OCI-LY1 (cell line): Measurements from ENCODE around the gene CPD.

Source experiments
- H2AFZ ChIP-seq: fragments of 200-600 bp; sonication (generic), shearing (Covaris generic); 2 replicates; pipeline ENCODE4 v1.6.0; 2014; ENCODE audit warnings: antibody characterized with exemption, mild to moderate bottlenecking, low read length
- H3F3A ChIP-seq: fragments of 200-600 bp; sonication (generic), shearing (Covaris generic); 2 replicates; pipeline ENCODE4 v1.6.0; 2014; ENCODE audit warnings: mild to moderate bottlenecking, antibody characterized with exemption, low read length, moderate library complexity; ENCODE audit not compliant: insufficient read depth
- H3K27ac ChIP-seq: fragments of 200-600 bp; sonication (generic); 2 replicates; pipeline ENCODE4 v1.5.1; 2014; ENCODE audit warnings: low read length, mixed run types, mild to moderate bottlenecking, low read depth; ENCODE audit not compliant: poor library complexity, severe bottlenecking
- H3K27me3 ChIP-seq: fragments of 200-600 bp; sonication (generic); 2 replicates; pipeline ENCODE4 v1.6.0; 2014; ENCODE audit warnings: antibody characterized with exemption, mild to moderate bottlenecking, low read length, moderate library complexity; ENCODE audit not compliant: insufficient read depth
- H3K36me3 ChIP-seq: fragments of 200-600 bp; sonication (generic); 2 replicates; pipeline ENCODE4 v1.6.1; 2014; ENCODE audit warnings: mild to moderate bottlenecking, antibody characterized with exemption, low read length, moderate library complexity, mixed read lengths; ENCODE audit not compliant: insufficient read depth
- H3K4me1 ChIP-seq: fragments of 200-600 bp; sonication (generic); 2 replicates; pipeline ENCODE4 v1.5.1; 2014; ENCODE audit warnings: mild to moderate bottlenecking, low read length, moderate library complexity; ENCODE audit not compliant: insufficient read depth, severe bottlenecking
- H3K4me2 ChIP-seq: fragments of 200-600 bp; sonication (generic), shearing (Covaris generic); 2 replicates; pipeline ENCODE4 v1.6.1; 2014; ENCODE audit warnings: low read length
- H3K4me3 ChIP-seq: fragments of 200-600 bp; sonication (generic); 2 replicates; pipeline ENCODE4 v1.5.1; 2014; ENCODE audit warnings: low read length, low read depth, mild to moderate bottlenecking, mixed read lengths; ENCODE audit not compliant: poor library complexity, severe bottlenecking
- H3K79me2 ChIP-seq: fragments of 200-600 bp; shearing (Covaris generic); 2 replicates; pipeline ENCODE4 v1.6.1; 2016; ENCODE audit warnings: mixed run types, low read length, mixed read lengths; ENCODE audit not compliant: insufficient read depth
- H3K9ac ChIP-seq: fragments of 200-600 bp; sonication (generic), shearing (Covaris generic); 2 replicates; pipeline ENCODE4 v1.6.1; 2014; ENCODE audit warnings: mild to moderate bottlenecking, low read length, mixed read lengths
- H3K9me2 ChIP-seq: fragments of 200-600 bp; sonication (generic), shearing (Covaris generic); 2 replicates; pipeline ENCODE4 v1.6.1; 2014; ENCODE audit warnings: low read depth, mild to moderate bottlenecking, low read length, mixed read lengths
- H3K9me3 ChIP-seq: fragments of 200-600 bp; shearing (Covaris generic); 2 replicates; pipeline ENCODE4 v1.6.1; 2014; ENCODE audit warnings: low read length, mixed read lengths
- H4K20me1 ChIP-seq: fragments of 200-600 bp; sonication (generic), shearing (Covaris generic); 2 replicates; pipeline ENCODE4 v1.6.0; 2016; ENCODE audit warnings: mild to moderate bottlenecking, low read length; ENCODE audit not compliant: insufficient read depth
- CTCF ChIP-seq: fragments of 200-600 bp; sonication (generic), shearing (Covaris generic); IDR thresholded peaks from 2 replicates; pipeline ENCODE4 v1.5.1; 2017; ENCODE audit warnings: mild to moderate bottlenecking, antibody characterized with exemption, low read length, moderate library complexity, mixed read lengths
- EZH2 ChIP-seq: fragments of 200-600 bp; sonication (generic), shearing (Covaris generic); IDR thresholded peaks from 2 replicates; pipeline ENCODE4 v1.8.0; 2017; ENCODE audit warnings: borderline replicate concordance, mixed run types, mild to moderate bottlenecking, antibody characterized with exemption, low read length, moderate library complexity, mixed read lengths

Gene CPD

DNA sequence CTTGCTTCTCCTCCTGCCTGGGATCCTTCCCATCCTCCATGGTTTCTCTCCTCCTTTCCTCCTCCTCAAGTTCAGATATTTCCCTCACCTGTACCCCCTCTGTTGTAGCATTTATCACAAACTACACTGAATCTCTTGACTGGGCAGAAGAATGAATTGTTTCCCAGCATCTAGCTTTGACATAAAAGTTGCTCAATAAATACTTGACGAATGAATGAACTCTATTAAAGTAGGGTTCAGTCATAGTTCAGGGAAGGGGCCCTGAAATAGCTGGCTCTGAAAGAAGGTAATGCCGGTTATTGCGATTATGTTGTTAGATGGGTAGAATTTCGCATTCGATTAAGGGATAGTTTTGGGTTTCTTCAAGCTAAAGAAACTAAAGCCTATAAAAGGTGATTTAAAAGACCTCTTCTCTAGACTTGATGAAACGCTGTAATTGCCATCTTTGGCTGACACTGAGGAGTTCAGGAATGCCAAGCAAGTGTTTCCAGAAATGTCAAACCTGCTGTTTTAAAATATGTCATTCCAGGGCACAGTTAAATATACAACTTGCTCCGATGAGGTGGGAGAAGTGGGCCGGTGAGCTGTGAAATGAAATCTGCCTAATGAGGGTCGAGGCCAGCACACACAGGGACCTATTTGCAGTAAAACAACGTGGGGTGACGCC is 1.0 kb upstream of the CPD start:
- Histone ChIP-seq H3K9ac (no peak overlapping the region), H3K9me2 (no peaks in the 10 kb centered on the region), H4K20me1 (no peaks in the 10 kb centered on the region), H2AFZ (no peak overlapping the region), H3F3A (no peaks in the 10 kb centered on the region), H3K4me3 (peak overlapping the region; percentile 81), H3K27me3 (no peaks in the 10 kb centered on the region; the same call in 1 of the 2 replicates), H3K4me1 (peaks cover 38% of the 10 kb centered on the region), H3K9me3 (no peaks in the 10 kb centered on the region), H3K79me2 (peaks cover 14% of the 10 kb centered on the region; the same call in 1 of the 2 replicates), H3K27ac (no peak overlapping the region), H3K4me2 (peak overlapping the region; percentile 84), H3K36me3 (no peaks in the 10 kb centered on the region)
- no peak for TF ChIP-seq CTCF
- no peak for TF ChIP-seq EZH2

DNA sequence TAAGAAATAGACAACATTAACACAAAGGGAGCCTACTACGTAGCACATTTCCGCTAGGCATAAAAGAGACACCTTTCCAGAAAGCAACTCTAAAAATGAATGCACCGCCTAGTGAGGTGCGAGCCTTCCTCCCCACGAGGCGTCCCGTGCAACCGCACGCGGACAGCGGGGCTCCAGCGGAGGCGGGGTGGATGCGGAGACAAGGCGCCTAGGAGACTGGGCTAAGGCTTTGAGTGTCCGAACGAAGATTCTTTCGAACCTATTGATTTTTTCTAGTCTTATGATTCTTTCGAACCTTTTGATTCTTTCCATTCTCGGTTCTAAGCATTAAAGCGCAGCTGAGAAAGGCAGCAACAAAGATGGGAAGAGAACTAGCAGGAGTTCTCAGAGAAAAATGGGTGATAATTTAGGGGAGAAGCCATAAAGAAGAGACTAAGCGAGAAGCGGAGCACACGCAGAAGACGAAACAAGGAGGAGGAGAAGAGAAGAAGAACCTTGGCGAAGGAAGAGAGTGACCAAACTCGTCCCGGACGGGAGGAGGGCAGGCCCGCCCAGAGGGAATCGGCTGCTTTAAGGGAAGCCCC is 394 bp upstream of the CPD start:
- TF ChIP-seq CTCF: no peak
- TF ChIP-seq EZH2: no peak
- peaks cover 44% of the 10 kb centered on the region for H3K4me1 ChIP-seq
- no peaks in the 10 kb centered on the region for H4K20me1 ChIP-seq
- H3K79me2 ChIP-seq: peaks cover 14% of the 10 kb centered on the region; the same call in 1 of the 2 replicates
- no peak overlapping the region for H3K27ac ChIP-seq
- H3K4me3 ChIP-seq: peak overlapping the region; percentile 81
- no peaks in the 10 kb centered on the region for H3K9me3 ChIP-seq
- H3K36me3 ChIP-seq: no peaks in the 10 kb centered on the region
- H3K9me2 ChIP-seq: no peaks in the 10 kb centered on the region
- peak overlapping the region; percentile 84 for H3K4me2 ChIP-seq
- no peaks in the 10 kb centered on the region for H3F3A ChIP-seq
- H2AFZ ChIP-seq: peak overlapping the region; percentile 69; the same call in 1 of the 2 replicates
- H3K27me3 ChIP-seq: no peaks in the 10 kb centered on the region; the same call in 1 of the 2 replicates
- peak overlapping the region; percentile 74 for H3K9ac ChIP-seq

GRCh38 chr17:30379303-30379902 is 676 bp downstream of the CPD start:
- no peaks in the 10 kb centered on the region; the same call in 1 of the 2 replicates for H3K27me3 ChIP-seq
- peak overlapping the region; percentile 74 for H3K9ac ChIP-seq
- H3K4me3 ChIP-seq: peak overlapping the region; percentile 81
- no peaks in the 10 kb centered on the region for H3K9me3 ChIP-seq
- no peaks in the 10 kb centered on the region for H3F3A ChIP-seq
- TF ChIP-seq EZH2 (no peak), CTCF (no peak)
- peak overlapping the region; percentile 84 for H3K4me2 ChIP-seq
- peaks cover 14% of the 10 kb centered on the region; the same call in 1 of the 2 replicates for H3K79me2 ChIP-seq
- peaks cover 44% of the 10 kb centered on the region for H3K4me1 ChIP-seq
- H3K9me2 ChIP-seq: no peaks in the 10 kb centered on the region
- H3K36me3 ChIP-seq: no peaks in the 10 kb centered on the region
- H3K27ac ChIP-seq: peak overlapping the region; percentile 3
- H4K20me1 ChIP-seq: no peaks in the 10 kb centered on the region
- no peak overlapping the region for H2AFZ ChIP-seq
